Non-pigmented ciliary epithelial cell (primary cell): Measurements from ENCODE around the gene NREP.

Experiments
- DNase-seq: peaks from one replicate; pipeline ENCODE4 v3.0.0-alpha.2; 2010; ENCODE audit warnings: low read depth

The NREP gene

DNA sequence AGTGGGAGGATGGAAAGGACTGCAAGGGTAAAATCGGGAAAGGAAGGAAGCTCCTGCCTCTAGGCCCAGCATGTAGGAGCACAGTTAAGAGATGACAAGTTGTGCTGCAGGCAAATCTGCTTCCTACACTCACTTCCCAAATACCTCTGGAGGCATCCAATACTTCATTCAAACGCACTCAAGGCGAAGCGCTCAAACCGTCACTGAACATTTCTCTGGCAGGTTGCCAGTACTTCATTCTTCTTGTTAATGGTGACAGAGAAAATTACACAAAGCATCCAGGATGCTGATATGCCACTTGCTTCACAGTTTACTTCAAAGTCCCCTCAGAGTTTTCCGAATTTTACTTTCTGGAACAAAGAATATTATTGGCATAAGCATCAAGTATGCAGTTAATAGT lies 59.8 kb downstream of the NREP start:
- DNase-seq = no peak

DNA sequence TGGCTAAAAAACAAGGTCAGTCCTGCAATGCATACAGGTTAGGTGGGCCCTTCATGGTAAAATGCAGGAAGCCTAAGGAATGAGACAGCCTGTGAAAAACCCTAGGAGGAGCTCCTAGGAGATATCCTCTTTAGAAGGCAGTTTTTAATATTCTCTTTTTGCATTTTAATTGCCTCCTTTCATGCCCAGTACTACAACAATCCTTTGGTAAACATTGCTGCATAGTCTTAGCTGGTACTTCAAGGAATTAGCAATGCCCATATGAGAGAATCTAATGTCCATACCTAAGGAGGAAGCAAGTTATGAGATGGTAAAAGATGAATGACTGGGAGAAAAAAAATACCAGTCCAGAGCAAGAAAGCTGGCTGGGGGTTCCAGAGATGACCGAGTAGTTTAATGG lies 61.0 kb downstream of the NREP start:
- DNase-seq = no peak

DNA sequence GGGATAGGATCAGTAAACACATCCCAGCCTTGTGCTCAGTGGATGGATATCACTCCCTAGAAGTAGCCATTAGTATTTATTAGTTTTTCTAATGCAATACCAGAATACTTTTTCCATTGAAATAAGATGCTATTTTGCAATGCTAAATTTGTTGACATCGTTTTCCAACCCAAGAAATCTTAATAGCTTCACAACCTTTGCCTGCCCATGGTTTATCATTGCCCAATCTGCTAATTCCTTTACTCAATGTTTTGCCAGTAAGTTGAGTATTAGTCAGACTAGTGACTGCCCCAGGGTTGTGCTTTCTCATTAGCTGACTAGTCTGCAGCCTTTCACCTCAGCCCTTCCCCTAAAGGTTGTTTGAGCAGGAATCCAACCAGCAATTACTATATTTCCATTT lies 62.9 kb downstream of the NREP start:
- DNase-seq = no peak

DNA sequence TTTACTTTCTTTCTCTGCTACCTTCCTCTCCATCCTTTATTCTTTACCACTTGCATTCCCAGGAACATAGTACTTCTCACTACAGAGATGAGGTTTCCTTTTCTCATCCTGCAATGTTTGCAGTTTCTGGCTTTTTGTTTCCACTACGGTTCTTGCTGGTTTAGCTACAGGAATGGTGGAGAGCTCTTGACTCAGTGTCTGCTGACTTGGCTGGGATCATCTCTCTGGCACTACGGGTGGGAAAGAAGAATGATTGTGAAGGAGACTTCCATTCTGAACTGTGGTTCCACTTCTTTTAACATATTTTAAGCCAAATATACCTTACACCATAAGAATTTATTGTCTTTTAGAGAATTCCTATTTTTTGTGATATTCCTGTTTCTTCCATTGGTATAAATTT lies 65.1 kb downstream of the NREP start:
- DNase-seq = no peak

DNA sequence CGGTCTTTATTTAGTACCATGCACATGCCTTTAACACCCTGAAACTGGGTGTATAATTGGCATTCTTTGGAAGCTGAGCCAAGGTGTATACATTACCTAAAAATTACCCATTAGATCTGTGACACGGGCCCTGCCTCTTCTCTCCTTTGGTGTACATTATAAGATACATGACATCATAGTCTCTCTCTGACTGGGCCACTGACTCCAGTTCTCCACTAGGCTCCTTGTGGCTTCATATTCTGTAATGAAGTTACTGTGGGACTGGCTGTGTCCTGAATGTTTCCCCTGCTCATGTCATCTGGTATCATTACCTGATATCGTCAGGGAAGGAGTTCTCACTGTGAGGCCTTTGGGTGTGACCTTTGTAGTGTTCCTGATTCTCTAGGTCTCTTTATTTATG lies 65.5 kb downstream of the NREP start:
- no peak for DNase-seq

DNA sequence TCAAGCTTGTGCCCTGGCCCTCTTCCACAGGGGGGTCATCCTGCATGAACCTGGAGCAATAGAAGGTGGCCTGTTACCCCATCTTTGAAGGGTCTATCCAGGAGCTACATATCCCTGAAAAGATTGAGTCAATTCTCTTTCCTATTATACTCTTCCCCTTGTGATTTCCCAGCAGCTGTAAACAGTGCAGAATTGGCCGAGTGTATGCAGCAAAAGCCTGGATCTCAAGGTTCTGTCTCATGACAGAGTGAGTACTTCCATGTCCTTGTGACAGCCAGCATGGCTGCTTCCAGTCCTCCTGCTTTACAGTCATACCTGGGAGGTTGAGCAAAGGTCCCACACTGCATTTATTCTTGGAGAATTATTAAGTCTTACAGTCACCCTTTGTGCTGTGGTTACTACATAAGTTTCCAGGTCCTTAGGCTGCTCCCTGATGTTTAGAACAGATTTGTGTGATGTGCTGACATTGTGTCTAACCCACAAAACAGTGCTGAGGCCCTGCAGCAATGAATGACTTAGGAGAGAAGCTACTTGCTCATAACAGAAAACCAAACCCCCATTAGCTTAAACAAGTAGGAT lies 67.5 kb downstream of the NREP start:
- DNase-seq = no peak

DNA sequence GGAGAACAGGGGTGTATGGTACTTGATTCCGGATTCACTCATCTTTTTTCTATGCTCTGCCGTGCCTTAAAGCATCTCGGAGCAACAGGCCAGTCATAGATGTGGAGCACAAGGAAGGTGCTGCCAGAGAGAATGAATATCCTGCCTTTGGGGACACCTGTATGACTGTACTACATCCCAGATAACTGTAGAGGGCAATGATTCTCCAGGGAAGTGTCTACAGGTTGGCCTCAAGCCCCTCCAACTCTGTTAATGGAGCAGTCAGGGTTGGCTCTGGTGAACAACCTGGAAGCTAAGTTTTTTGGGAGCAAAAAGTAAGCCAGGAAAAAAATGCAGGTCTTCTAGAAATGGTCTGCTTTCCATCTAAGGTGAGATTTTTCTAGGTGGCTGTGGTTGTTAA lies 71.0 kb downstream of the NREP start:
- no peak for DNase-seq

DNA sequence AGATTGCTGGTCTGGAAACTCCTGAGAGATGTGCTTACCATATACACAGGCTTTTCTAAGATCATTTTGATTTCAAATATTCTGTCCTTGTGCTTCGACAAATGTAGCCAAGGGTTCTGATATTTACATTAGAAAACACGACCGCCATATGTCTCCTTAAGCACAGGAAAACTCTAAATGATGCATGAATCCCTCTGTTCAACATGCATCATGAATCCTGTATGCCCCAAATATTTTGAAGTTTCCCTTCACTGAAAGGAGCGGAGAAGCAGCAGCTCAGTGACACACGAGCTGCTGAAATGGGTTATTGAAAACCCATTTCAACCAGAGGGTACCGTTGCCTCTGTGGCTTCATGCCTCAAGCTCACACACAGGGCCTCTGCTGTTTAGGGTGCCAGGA lies 74.4 kb downstream of the NREP start:
- DNase-seq = no peak

DNA sequence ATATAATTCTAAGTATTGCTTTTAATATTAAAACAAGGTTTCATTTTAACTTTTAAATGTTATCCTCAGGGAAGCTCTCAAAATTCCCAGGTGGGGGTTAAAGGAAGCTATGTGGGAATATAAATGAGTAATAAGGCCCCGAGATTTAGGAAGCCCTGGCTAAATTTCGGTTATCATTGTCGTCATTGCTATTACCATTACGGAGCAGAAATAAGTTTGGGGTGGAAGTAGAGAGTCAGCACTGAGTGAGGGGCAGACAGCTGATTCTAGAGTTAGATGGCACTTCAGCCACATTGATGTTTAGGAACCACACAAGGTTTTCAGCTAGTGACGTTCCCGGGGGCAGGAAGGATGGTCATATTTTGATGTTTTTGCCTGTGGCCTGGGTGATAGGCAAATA lies 74.9 kb downstream of the NREP start:
- DNase-seq = no peak

DNA sequence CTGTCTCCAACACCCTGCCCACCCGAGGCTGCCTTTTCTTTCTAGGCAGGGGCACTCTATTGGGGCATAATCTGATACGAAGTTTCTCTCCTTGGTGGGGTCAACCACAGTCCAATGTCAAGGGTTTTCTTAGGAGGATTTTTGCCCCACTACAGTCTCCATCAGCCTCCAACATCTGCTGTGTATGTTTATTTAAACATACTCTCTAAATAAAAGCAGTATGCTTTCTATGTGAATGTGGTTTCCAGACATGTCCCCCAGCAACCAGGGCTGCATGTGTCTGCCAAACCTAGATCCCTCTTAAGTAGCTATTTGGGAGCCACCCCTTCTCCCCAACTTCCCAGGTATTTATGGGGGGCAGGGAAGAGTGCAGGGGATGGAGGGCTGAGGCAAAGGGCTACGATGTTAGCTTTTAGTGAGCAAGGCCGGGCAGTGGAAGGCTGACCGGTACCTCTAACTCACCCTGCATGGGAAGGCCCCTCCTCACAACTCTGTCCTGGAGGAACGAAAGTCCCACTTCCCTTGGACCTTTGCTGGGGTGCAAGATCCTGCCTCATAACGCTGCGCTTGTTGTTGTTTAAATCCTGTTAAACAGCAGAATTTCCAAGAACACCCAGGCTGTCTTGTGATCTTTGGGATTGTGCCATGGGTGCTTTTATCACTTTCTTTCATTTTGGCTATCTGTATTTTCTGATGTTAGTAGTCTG lies 75.4 kb downstream of the NREP start:
- no peak for DNase-seq

DNA sequence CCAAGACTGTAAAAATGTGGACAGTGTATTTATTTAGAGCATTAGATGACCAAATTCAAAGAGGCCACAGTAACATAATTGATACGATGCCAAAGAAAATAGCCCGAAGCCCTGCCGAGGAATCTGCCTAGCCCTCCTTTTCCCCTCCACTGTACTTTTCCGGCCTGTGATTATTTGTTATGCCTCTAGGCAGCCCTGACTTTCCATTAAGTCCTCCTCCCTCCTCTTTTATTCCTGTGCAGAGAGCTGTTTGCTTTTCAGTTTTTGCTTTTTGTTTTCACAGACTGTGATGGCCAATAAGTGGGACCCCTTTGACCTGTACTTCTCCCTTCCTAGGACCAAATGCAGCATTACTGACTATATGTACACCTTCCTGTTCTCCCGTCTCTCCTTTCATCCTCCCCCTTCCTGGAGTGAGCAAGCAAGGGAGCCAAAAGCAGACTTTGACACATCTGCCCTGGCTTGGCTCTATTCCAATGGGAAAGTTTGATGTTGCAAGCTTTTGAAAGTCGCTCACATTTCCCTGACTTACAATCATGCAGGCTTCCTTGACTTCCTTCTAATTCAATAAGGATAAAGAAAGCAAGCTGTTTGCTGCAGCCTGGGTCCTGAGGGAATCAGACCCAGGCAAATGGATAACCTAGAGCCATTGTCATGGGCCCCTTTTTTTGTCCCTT lies 76.1 kb downstream of the NREP start:
- peak; percentile 93 for DNase-seq

DNA sequence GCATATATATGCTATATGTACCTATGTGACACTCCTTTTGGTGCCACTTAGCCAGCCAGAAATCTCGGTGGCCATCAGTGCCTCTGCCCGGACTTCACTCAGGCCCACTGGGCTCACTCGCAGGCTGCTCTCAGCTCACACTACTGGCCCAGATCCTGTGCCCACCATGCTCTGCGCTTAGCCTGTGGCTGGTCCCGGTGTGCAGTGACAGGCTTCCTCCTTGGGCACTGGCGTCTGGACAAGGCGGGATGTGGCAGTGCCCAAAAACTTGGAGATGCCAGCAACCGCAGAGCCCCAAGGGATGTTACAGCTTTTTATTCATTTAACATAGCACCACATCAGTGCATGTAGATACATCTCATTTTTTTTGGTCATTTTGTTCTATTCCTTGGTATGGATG lies 77.4 kb downstream of the NREP start:
- no peak for DNase-seq
